SU-DHL-6 (cell line): ENCODE measurements around the gene GGT5.

Experiments used
- H2AFZ ChIP-seq: fragments of 200-600 bp; sonication (generic); 2 replicates; pipeline ENCODE4 v1.6.1; 2014; ENCODE audit warnings: low read depth, mild to moderate bottlenecking, moderate library complexity, mixed read lengths, antibody characterized with exemption, low read length; ENCODE audit not compliant: severe bottlenecking
- H3F3A ChIP-seq: fragments of 200-600 bp; shearing (Covaris generic); 2 replicates; pipeline ENCODE4 v1.6.0; 2016; ENCODE audit warnings: antibody characterized with exemption, mild to moderate bottlenecking; ENCODE audit not compliant: insufficient read depth
- H3K27ac ChIP-seq: fragments of 200-600 bp; sonication (generic); 2 replicates; pipeline ENCODE4 v1.5.1; 2016; ENCODE audit warnings: low read depth, mild to moderate bottlenecking, low read length, moderate library complexity, mixed read lengths
- H3K27me3 ChIP-seq: fragments of 200-600 bp; sonication (generic), shearing (Covaris generic); 2 replicates; pipeline ENCODE4 v1.6.0; 2014; ENCODE audit warnings: mild to moderate bottlenecking, low read length
- H3K36me3 ChIP-seq: fragments of 200-600 bp; sonication (generic); 2 replicates; pipeline ENCODE4 v1.6.1; 2014; ENCODE audit warnings: mild to moderate bottlenecking, low read length, mixed read lengths
- H3K4me2 ChIP-seq: fragments of 300-600, 200-600 bp; shearing (Covaris generic), sonication (generic); 2 replicates; pipeline ENCODE4 v1.6.0; 2014; ENCODE audit warnings: low read length, low read depth, mild to moderate bottlenecking; ENCODE audit not compliant: poor library complexity, severe bottlenecking
- H3K4me3 ChIP-seq: fragments of 200-600 bp; sonication (generic); 2 replicates; pipeline ENCODE4 v1.5.1; 2014; ENCODE audit warnings: antibody characterized with exemption, low read length, mild to moderate bottlenecking, mixed read lengths; ENCODE audit not compliant: insufficient read depth, poor library complexity, severe bottlenecking
- H3K79me2 ChIP-seq: fragments of 200-600 bp; sonication (generic); 2 replicates; pipeline ENCODE4 v1.6.1; 2014; ENCODE audit warnings: mild to moderate bottlenecking, low read length, moderate library complexity; ENCODE audit not compliant: insufficient read depth
- H3K9ac ChIP-seq: fragments of 200-600 bp; sonication (generic); 2 replicates; pipeline ENCODE4 v1.7.0; 2014; ENCODE audit warnings: mild to moderate bottlenecking, low read length
- H3K9me2 ChIP-seq: fragments of 200-600 bp; sonication (generic); replicated peaks from 2 replicates; pipeline ENCODE4 v1.6.1; 2014; ENCODE audit warnings: low read length; ENCODE audit not compliant: insufficient read depth
- H3K9me3 ChIP-seq: fragments of 200-600 bp; sonication (generic); 2 replicates; pipeline ENCODE4 v1.6.1; 2014; ENCODE audit warnings: low read length, mixed read lengths; ENCODE audit not compliant: insufficient read depth
- H4K20me1 ChIP-seq: fragments of 200-600 bp; sonication (generic); 2 replicates; pipeline ENCODE4 v1.6.1; 2014; ENCODE audit warnings: low read depth, mild to moderate bottlenecking, antibody characterized with exemption, low read length, moderate library complexity, mixed read lengths
- CTCF ChIP-seq: fragments of 200-600 bp; sonication (generic); IDR thresholded peaks from one replicate; pipeline ENCODE4 v1.5.1; 2017; ENCODE audit warnings: antibody characterized with exemption, mild to moderate bottlenecking, low read length, moderate library complexity; ENCODE audit not compliant: insufficient read depth, poor library complexity, severe bottlenecking
- EZH2phosphoT487 ChIP-seq: fragments of 200-600 bp; sonication (generic), shearing (Covaris generic); conservative IDR thresholded peaks from 2 replicates; pipeline ENCODE4 v1.6.1; 2018; ENCODE audit warnings: mild to moderate bottlenecking, antibody characterized with exemption, low read length, moderate library complexity, mixed read lengths

The GGT5 gene

GRCh38 chr22:24176040-24176439 lies 68.8 kb downstream of the GGT5 start:
- H3K4me2 ChIP-seq: no peak overlapping the region
- H3K79me2 ChIP-seq: no peaks in the 10 kb centered on the region
- no peak overlapping the region for H3K27ac ChIP-seq
- no peaks in the 10 kb centered on the region for H4K20me1 ChIP-seq
- H3F3A ChIP-seq: no peaks in the 10 kb centered on the region
- no peaks in the 10 kb centered on the region for H3K27me3 ChIP-seq
- no peak for TF ChIP-seq CTCF
- TF ChIP-seq EZH2phosphoT487: no peak
- no peaks in the 10 kb centered on the region for H3K9me2 ChIP-seq
- H3K36me3 ChIP-seq: no peaks in the 10 kb centered on the region
- no peak overlapping the region for H3K4me3 ChIP-seq
- no peaks in the 10 kb centered on the region for H3K9me3 ChIP-seq
- H2AFZ ChIP-seq: no peak overlapping the region
- H3K9ac ChIP-seq: no peak overlapping the region

- Histone ChIP-seq H3K4me2 (no peak overlapping the region), H3K27me3 (no peaks in the 10 kb centered on the region), H3K9ac (no peak overlapping the region), H3K27ac (no peak overlapping the region), H2AFZ (no peak overlapping the region), H3K36me3 (no peaks in the 10 kb centered on the region), H3K79me2 (no peaks in the 10 kb centered on the region), H4K20me1 (no peaks in the 10 kb centered on the region), H3K9me3 (no peaks in the 10 kb centered on the region), H3F3A (no peaks in the 10 kb centered on the region), H3K9me2 (no peaks in the 10 kb centered on the region), H3K4me3 (no peak overlapping the region)
- TF ChIP-seq CTCF (peak; percentile 70), EZH2phosphoT487 (no peak)
Measured at GRCh38 chr22:24175160-24175808, 69.6 kb downstream of the GGT5 start.

GRCh38 chr22:24171822-24172221 lies 73.1 kb downstream of the GGT5 start:
- H3K27me3 ChIP-seq: no peaks in the 10 kb centered on the region
- H3K9me3 ChIP-seq: no peaks in the 10 kb centered on the region
- no peak overlapping the region for H3K27ac ChIP-seq
- no peaks in the 10 kb centered on the region for H4K20me1 ChIP-seq
- no peak for TF ChIP-seq CTCF
- no peak for TF ChIP-seq EZH2phosphoT487
- no peaks in the 10 kb centered on the region for H3K36me3 ChIP-seq
- no peaks in the 10 kb centered on the region for H3F3A ChIP-seq
- no peaks in the 10 kb centered on the region for H3K79me2 ChIP-seq
- no peaks in the 10 kb centered on the region for H3K9me2 ChIP-seq
- no peak overlapping the region for H3K4me3 ChIP-seq
- H3K4me2 ChIP-seq: no peak overlapping the region
- H2AFZ ChIP-seq: no peak overlapping the region
- no peak overlapping the region for H3K9ac ChIP-seq

GRCh38 chr22:24170632-24171031 lies 74.2 kb downstream of the GGT5 start:
- Histone ChIP-seq H3K4me3 (no peak overlapping the region), H2AFZ (no peak overlapping the region), H3K79me2 (no peaks in the 10 kb centered on the region), H3K9ac (no peak overlapping the region), H3K27me3 (no peaks in the 10 kb centered on the region), H3K36me3 (no peaks in the 10 kb centered on the region), H3K27ac (no peak overlapping the region), H3K9me2 (no peaks in the 10 kb centered on the region), H3K9me3 (no peaks in the 10 kb centered on the region), H3K4me2 (no peak overlapping the region), H3F3A (no peaks in the 10 kb centered on the region), H4K20me1 (no peaks in the 10 kb centered on the region)
- no peak for TF ChIP-seq CTCF
